K562 (cell line): Measurements from ENCODE around the gene FIBP. TPM values are rescaled to one million over a fixed set of nuclear protein-coding genes. Genes with fewer than 3 reads are reported as not detected.

Experiments
- ATAC-seq: fragments of 200-7000 bp; cut with Tn5 transposase; 3 replicates; pipeline ENCODE4 v1.9.1; 2020; ENCODE audit warnings: moderate library complexity
- BruUV-seq: library from RNA; stranded (reverse); fragments of 400-500 nt; replicated peaks from 2 replicates; lab custom pipeline; 2021; lab: Mats Ljungman, UMichigan
- CTCF ChIA-PET: fragments of 300-600 bp; formaldehyde crosslinking; extraction: SDS; loops from one replicate; lab custom pipeline; 2021; ENCODE audit warnings: low intra/inter-chr PET ratio; lab: Yijun Ruan, JAX
- POLR2A ChIA-PET: fragments of 300-600, 350-650 bp; sonication (Branson Sonifier 250); formaldehyde crosslinking; extraction: SDS; loops from one replicate; lab custom pipeline; 2021; ENCODE audit warnings: antibody characterized with exemption, inconsistent platforms; lab: Yijun Ruan, JAX
- DNase-seq, 4 experiments: peaks; one replicate each; pipeline versions ENCODE4 v3.0.0 to v3.0.0-alpha.2; 2011 to 2018; ENCODE audit warnings: low spot score in 3 of 4, mixed read lengths in 3 of 4; ENCODE audit errors: extremely low read depth in 1 of 4
- FAIRE-seq: peaks from 2 replicates; lab custom pipeline; 2011; peaks lifted over from hg19 to GRCh38; lab: Jason Lieb, UNC
- H2AFZ ChIP-seq: 2 replicates; pipeline ENCODE4 v1.6.0; 2011; ENCODE audit warnings: low read depth, low read length, control low read depth, inconsistent platforms
- H3K27ac ChIP-seq: fragments of 200-600 bp; 3 replicates; pipeline ENCODE4 v1.8.0; 2011; ENCODE audit warnings: low read depth, mild to moderate bottlenecking, control low read depth, inconsistent platforms, low read length, moderate library complexity, mixed read lengths; ENCODE audit errors: extremely low read depth
- H3K27me3 ChIP-seq, 2 experiments: fragments of 300-600 bp in 1 of 2; 2 replicates in 1 of 2; 3 replicates in 1 of 2; pipeline versions ENCODE4 v1.6.0 to v1.8.0; 2011; ENCODE audit warnings: inconsistent platforms in 2 of 2, low read length in 2 of 2, mild to moderate bottlenecking in 1 of 2, mixed read lengths in 1 of 2, moderate library complexity in 1 of 2; ENCODE audit not compliant: control insufficient read depth in 2 of 2, insufficient read depth in 2 of 2
- H3K36me3 ChIP-seq: fragments of 300-600 bp; 3 replicates; pipeline ENCODE4 v1.8.0; 2011; ENCODE audit warnings: mild to moderate bottlenecking, low read length, inconsistent platforms; ENCODE audit not compliant: control insufficient read depth, insufficient read depth
- H3K4me1 ChIP-seq, 2 experiments: fragments of 200-600 bp in 1 of 2; replicated peaks in 1 of 2; 2 replicates in 1 of 2; 3 replicates in 1 of 2; pipeline versions ENCODE4 v1.5.1 to v1.8.0; 2011; ENCODE audit warnings: inconsistent platforms in 2 of 2, low read length in 2 of 2, mild to moderate bottlenecking in 1 of 2, mixed read lengths in 1 of 2, moderate library complexity in 1 of 2; ENCODE audit not compliant: control insufficient read depth in 2 of 2, insufficient read depth in 2 of 2
- H3K4me2 ChIP-seq: 2 replicates; pipeline ENCODE4 v1.6.1; 2011; ENCODE audit warnings: low read length, control low read depth, inconsistent platforms, mixed read lengths; ENCODE audit not compliant: insufficient read depth
- H3K4me3 ChIP-seq: fragments of 200-600 bp; sonication (generic), shearing (Covaris generic); 2 replicates; pipeline ENCODE4 v1.5.1; 2016; ENCODE audit warnings: control low read depth, inconsistent platforms
- H3K79me2 ChIP-seq: fragments of 200-600 bp; 3 replicates; pipeline ENCODE4 v1.8.0; 2011; ENCODE audit warnings: low read length, inconsistent platforms; ENCODE audit not compliant: control insufficient read depth, insufficient read depth
- H3K9ac ChIP-seq, 2 experiments: 2 replicates each; pipeline versions ENCODE4 v1.6.0 to v1.6.1; 2011; ENCODE audit warnings: low read depth in 2 of 2, low read length in 2 of 2, control low read depth in 1 of 2, inconsistent platforms in 1 of 2, mild to moderate bottlenecking in 1 of 2, mixed read lengths in 1 of 2; ENCODE audit not compliant: insufficient read depth in 1 of 2
- H3K9me1 ChIP-seq: one replicate; pipeline ENCODE4 v1.6.0; 2011; ENCODE audit warnings: inconsistent platforms, mild to moderate bottlenecking, low read length, moderate library complexity; ENCODE audit not compliant: control insufficient read depth, insufficient read depth
- H3K9me3 ChIP-seq: replicated peaks from 2 replicates; pipeline ENCODE4 v1.5.1; 2011; ENCODE audit warnings: low read depth, low read length, inconsistent platforms; ENCODE audit not compliant: control insufficient read depth, insufficient read depth
- H4K20me1 ChIP-seq: replicated peaks from 2 replicates; pipeline ENCODE4 v1.6.1; 2011; ENCODE audit warnings: low read length, inconsistent platforms, mixed read lengths; ENCODE audit not compliant: control insufficient read depth, insufficient read depth
- CBFB ChIP-seq: sonication (generic); formaldehyde crosslinking; IDR thresholded peaks from 2 replicates; pipeline ENCODE4 v1.4.0; 2020; ENCODE audit warnings: mild to moderate bottlenecking, missing genetic modification reagents
- GATAD2B ChIP-seq: fragments of 450-650 bp; IDR thresholded peaks from 2 replicates; pipeline ENCODE4 v1.6.1; 2017; ENCODE audit warnings: mild to moderate bottlenecking, borderline replicate concordance
- JUNB ChIP-seq: fragments of 450-650 bp; formaldehyde crosslinking; conservative IDR thresholded peaks from 2 replicates; pipeline ENCODE4 v1.4.0; 2020; ENCODE audit warnings: mild to moderate bottlenecking
- PCBP1 ChIP-seq: fragments of 200-400 bp; formaldehyde crosslinking; IDR thresholded peaks from 2 replicates; pipeline ENCODE4 v1.6.1; 2018; ENCODE audit warnings: mild to moderate bottlenecking, low read depth, low read length; ENCODE audit not compliant: poor library complexity, severe bottlenecking
- RAD51 ChIP-seq: fragments of 450-650 bp; IDR thresholded peaks from 2 replicates; pipeline ENCODE4 v1.7.1; 2016; ENCODE audit warnings: low read depth, mild to moderate bottlenecking, borderline replicate concordance
- SMAD4 ChIP-seq: fragments of 250-450 bp; sonication (Bioruptor Pico); conservative IDR thresholded peaks from 2 replicates; pipeline ENCODE4 v1.8.0; 2021; ENCODE audit warnings: inconsistent platforms, mild to moderate bottlenecking, moderate library complexity
- STAT5B ChIP-seq: fragments of 250-450 bp; sonication (Bioruptor Pico); IDR thresholded peaks from 2 replicates; pipeline ENCODE4 v1.8.0; 2021; ENCODE audit warnings: mild to moderate bottlenecking, inconsistent platforms
- TCFL5 ChIP-seq: fragments of 250-450 bp; sonication (Bioruptor Pico); conservative IDR thresholded peaks from 2 replicates; pipeline ENCODE4 v1.6.1; 2021; ENCODE audit warnings: mild to moderate bottlenecking, moderate library complexity, matching md5 sums
- ZNF140 ChIP-seq: fragments of 250-450 bp; sonication (Bioruptor Pico); IDR thresholded peaks from 2 replicates; pipeline ENCODE4 v1.8.0; 2021; ENCODE audit warnings: moderate library complexity, mild to moderate bottlenecking, inconsistent platforms
- WGBS: fragments of 100-300 bp; shearing (Covaris generic); methylation state at CpG from one replicate; pipeline ENCODE4 v1.1.6; 2016; ENCODE audit warnings: low coverage, mixed read lengths; ENCODE audit not compliant: insufficient coverage; ENCODE audit errors: missing lambda C conversion rate; 5-methylcytosine and 5-hydroxymethylcytosine counted together
- in situ Hi-C: fragments of 300-500 bp; cut with MboI; formaldehyde crosslinking; loops from 4 replicates; pipeline ENCODE4 v1.15.0; 2018; ENCODE audit warnings: inconsistent platforms, mixed read lengths
- intact Hi-C: fragments of 100-400 bp; cut with micrococcal nuclease; formaldehyde crosslinking; loops from 2 replicates; pipeline ENCODE4 v1.14.2; 2022
- polyA plus RNA-seq, 8 experiments: library from polyadenylated mRNA; depleted of rRNA in 4 of 8; stranded (reverse) in 5 of 8; unstranded in 3 of 8; fragments of >200 nt; fragmentation: Nextera tagmentation in 2 of 8; fragmentation: Illumina TruSeq in 1 of 8; extraction: Ambion mirVana in 2 of 8; extraction: Trizol in 1 of 8; gene quantifications; 2 replicates each; pipeline versions ENCODE4 v1.2.1 to v1.2.3, GENCODE V29; 2011 to 2014; ENCODE audit warnings: inconsistent platforms in 1 of 8, missing spikeins in 1 of 8
- total RNA-seq, 7 experiments: library from RNA; depleted of rRNA in 6 of 7; stranded (reverse); fragments of >200 nt in 6 of 7; fragmentation: Illumina TruSeq in 2 of 7; extraction: Trizol in 2 of 7; gene quantifications; 2 replicates each; pipeline versions ENCODE4 v1.2.1 to v1.2.3, GENCODE V29; 2011 to 2021; ENCODE audit warnings: low replicate concordance in 1 of 7
- TF ChIP-seq, protein P1 (sequence below), 3 experiments: IDR thresholded peaks in 2 of 3; conservative IDR thresholded peaks in 1 of 3; 2 replicates each; pipeline ENCODE4 v1.5.1; 2011 to 2012; ENCODE audit warnings: low read length in 3 of 3, mild to moderate bottlenecking in 3 of 3, control low read depth in 2 of 3, improper control_type of control experiment in 1 of 3, inconsistent platforms in 1 of 3, low read depth in 1 of 3, mixed read lengths in 1 of 3, moderate library complexity in 1 of 3; ENCODE audit not compliant: insufficient read depth in 2 of 3
- TF ChIP-seq, protein P2 (sequence below): fragments of 450-650 bp; IDR thresholded peaks from 2 replicates; pipeline ENCODE4 v1.7.1; 2018; ENCODE audit warnings: mild to moderate bottlenecking, low read depth; ENCODE audit not compliant: partially characterized antibody
- TF ChIP-seq, protein P3 (sequence below): fragments of 250-450 bp; sonication (Bioruptor Pico); IDR thresholded peaks from 2 replicates; pipeline ENCODE4 v1.8.0; 2021; ENCODE audit warnings: moderate library complexity, mild to moderate bottlenecking, inconsistent platforms
- TF ChIP-seq, protein P4 (sequence below): fragments of 250-450 bp; sonication (Bioruptor Pico); IDR thresholded peaks from 2 replicates; pipeline ENCODE4 v1.6.1; 2021; ENCODE audit warnings: mild to moderate bottlenecking

Gene FIBP
- total and polyA plus RNA-seq, 9 of the 15 experiments (the other 6 are each of a cell fraction or from before 2014, with no cell fraction given) = 41.2 to 79.2 (median 48.6) TPM

DNA sequence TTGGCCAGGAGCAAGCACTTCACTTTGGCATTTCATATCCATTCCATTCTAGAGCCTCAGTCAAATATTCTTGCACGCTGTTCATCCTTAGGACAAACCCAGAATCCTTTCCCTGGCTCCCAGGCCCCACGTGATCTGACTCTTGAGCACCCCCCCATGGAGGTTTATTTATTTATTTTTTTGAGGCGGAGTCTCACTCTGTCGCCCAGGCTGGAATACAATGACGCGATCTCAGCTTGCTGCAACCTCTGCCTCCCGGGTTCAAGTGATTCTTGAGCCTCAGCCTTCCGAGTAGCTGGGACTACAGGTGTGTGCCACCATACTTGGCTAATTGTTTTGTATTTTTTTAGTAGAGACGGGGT is 44.3 kb upstream of the FIBP start (continued):
- TF ChIP-seq SMAD4 = no peak
- TF ChIP-seq, protein P1, sequence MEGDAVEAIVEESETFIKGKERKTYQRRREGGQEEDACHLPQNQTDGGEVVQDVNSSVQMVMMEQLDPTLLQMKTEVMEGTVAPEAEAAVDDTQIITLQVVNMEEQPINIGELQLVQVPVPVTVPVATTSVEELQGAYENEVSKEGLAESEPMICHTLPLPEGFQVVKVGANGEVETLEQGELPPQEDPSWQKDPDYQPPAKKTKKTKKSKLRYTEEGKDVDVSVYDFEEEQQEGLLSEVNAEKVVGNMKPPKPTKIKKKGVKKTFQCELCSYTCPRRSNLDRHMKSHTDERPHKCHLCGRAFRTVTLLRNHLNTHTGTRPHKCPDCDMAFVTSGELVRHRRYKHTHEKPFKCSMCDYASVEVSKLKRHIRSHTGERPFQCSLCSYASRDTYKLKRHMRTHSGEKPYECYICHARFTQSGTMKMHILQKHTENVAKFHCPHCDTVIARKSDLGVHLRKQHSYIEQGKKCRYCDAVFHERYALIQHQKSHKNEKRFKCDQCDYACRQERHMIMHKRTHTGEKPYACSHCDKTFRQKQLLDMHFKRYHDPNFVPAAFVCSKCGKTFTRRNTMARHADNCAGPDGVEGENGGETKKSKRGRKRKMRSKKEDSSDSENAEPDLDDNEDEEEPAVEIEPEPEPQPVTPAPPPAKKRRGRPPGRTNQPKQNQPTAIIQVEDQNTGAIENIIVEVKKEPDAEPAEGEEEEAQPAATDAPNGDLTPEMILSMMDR (IDR thresholded peaks at IDR 0.05 in 2 of 3, conservative IDR thresholded peaks at IDR 0.05 in 1 of 3; ENCODE audit: insufficient read depth in 2 of 3, low read depth in 1 of 3, low read length in 3 of 3) = peak; percentile 26 to 49 (median 42); a peak in 4 of 6 replicates

DNA sequence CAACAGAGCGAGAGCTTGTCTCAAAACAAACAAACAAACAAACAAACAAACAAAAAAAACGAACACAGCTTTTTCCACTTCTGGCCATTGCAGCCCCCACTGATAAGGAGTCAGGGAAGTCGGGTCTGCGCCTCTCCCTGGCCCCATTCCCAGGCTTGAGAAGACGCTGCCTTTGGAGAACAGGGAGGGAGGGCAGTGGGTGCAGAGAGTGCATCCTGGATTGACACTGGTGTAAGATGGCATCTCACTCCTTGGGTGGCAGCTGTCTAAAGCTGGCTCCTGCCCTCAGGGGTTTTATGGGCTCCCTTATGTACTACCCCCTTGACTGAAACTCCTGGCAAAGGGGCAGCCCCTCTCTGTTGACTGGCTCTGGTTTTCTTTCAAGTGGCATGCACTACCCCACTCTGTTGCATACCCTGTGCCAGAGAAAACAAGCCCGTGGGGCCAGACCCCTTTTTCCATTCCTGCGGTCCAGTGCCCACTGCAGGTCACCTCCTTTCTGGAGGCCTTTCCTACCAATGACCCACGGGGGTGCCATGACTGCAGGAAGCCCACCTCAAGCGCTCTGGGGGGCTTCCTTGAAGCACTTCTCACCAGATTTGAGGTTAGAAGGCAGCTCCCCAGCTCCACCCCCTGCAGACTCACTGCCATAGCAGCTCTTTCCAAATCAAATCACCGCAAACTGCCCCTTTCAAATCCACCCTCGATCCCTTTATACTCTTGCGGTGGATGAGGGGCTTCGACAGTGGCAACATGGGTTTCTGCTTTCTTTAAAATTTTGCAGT is 43.7 kb upstream of the FIBP start:
- peaks cover 27 to 52% of the 10 kb centered on the region in 2 experiments; a peak in 4 of 5 replicates for H3K4me1 ChIP-seq
- no peaks in the 10 kb centered on the region for H4K20me1 ChIP-seq
- 54% methylated on average over 13 of the region's 13 CpGs for WGBS
- H3K4me2 ChIP-seq = no peak overlapping the region
- FAIRE-seq = no peak
- peak overlapping the region; percentile 48 for H2AFZ ChIP-seq
- H3K36me3 ChIP-seq = no peaks in the 10 kb centered on the region
- no peaks in the 10 kb centered on the region for H3K9me3 ChIP-seq
- no TSS peak for BruUV-seq
- no peak overlapping the region for H3K27ac ChIP-seq
- H3K27me3 ChIP-seq = no peaks in the 10 kb centered on the region
- ChIA-PET CTCF (no interaction called here), POLR2A (interaction anchor here (2.4 kb wide), 1 partner anchor 29 kb away, joined by 5 read pairs; no protein-coding TSS in a partner anchor)
- no peak overlapping the region for H3K4me3 ChIP-seq
- ATAC-seq = no peak
- in situ Hi-C loops = no loop called here
- H3K9me1 ChIP-seq = no peaks in the 10 kb centered on the region
- intact Hi-C loops = no loop called here
- H3K79me2 ChIP-seq = no peaks in the 10 kb centered on the region
- DNase-seq = no peak
- H3K9ac ChIP-seq = no peak overlapping the region
- TF ChIP-seq TCFL5 (CRISPR knock-in tag) = no peak
- TF ChIP-seq ZNF140 = no peak
- no peak for TF ChIP-seq STAT5B (CRISPR knock-in tag)
- TF ChIP-seq, protein P2, sequence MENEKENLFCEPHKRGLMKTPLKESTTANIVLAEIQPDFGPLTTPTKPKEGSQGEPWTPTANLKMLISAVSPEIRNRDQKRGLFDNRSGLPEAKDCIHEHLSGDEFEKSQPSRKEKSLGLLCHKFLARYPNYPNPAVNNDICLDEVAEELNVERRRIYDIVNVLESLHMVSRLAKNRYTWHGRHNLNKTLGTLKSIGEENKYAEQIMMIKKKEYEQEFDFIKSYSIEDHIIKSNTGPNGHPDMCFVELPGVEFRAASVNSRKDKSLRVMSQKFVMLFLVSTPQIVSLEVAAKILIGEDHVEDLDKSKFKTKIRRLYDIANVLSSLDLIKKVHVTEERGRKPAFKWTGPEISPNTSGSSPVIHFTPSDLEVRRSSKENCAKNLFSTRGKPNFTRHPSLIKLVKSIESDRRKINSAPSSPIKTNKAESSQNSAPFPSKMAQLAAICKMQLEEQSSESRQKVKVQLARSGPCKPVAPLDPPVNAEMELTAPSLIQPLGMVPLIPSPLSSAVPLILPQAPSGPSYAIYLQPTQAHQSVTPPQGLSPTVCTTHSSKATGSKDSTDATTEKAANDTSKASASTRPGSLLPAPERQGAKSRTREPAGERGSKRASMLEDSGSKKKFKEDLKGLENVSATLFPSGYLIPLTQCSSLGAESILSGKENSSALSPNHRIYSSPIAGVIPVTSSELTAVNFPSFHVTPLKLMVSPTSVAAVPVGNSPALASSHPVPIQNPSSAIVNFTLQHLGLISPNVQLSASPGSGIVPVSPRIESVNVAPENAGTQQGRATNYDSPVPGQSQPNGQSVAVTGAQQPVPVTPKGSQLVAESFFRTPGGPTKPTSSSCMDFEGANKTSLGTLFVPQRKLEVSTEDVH = no peak
- no peak for TF ChIP-seq JUNB
- no peak for TF ChIP-seq PCBP1
- TF ChIP-seq, protein P3, sequence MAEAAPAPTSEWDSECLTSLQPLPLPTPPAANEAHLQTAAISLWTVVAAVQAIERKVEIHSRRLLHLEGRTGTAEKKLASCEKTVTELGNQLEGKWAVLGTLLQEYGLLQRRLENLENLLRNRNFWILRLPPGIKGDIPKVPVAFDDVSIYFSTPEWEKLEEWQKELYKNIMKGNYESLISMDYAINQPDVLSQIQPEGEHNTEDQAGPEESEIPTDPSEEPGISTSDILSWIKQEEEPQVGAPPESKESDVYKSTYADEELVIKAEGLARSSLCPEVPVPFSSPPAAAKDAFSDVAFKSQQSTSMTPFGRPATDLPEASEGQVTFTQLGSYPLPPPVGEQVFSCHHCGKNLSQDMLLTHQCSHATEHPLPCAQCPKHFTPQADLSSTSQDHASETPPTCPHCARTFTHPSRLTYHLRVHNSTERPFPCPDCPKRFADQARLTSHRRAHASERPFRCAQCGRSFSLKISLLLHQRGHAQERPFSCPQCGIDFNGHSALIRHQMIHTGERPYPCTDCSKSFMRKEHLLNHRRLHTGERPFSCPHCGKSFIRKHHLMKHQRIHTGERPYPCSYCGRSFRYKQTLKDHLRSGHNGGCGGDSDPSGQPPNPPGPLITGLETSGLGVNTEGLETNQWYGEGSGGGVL = no peak
- TF ChIP-seq, protein P4, sequence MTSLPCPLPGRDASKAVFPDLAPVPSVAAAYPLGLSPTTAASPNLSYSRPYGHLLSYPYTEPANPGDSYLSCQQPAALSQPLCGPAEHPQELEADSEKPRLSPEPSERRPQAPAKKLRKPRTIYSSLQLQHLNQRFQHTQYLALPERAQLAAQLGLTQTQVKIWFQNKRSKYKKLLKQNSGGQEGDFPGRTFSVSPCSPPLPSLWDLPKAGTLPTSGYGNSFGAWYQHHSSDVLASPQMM (CRISPR knock-in tag) = no peak
- no peak for TF ChIP-seq RAD51
- TF ChIP-seq GATAD2B = no peak
- TF ChIP-seq CBFB (CRISPR knock-in tag) = no peak
